Measurements from ENCODE around the gene TJP3.

- TF ChIP-seq, protein P1, sequence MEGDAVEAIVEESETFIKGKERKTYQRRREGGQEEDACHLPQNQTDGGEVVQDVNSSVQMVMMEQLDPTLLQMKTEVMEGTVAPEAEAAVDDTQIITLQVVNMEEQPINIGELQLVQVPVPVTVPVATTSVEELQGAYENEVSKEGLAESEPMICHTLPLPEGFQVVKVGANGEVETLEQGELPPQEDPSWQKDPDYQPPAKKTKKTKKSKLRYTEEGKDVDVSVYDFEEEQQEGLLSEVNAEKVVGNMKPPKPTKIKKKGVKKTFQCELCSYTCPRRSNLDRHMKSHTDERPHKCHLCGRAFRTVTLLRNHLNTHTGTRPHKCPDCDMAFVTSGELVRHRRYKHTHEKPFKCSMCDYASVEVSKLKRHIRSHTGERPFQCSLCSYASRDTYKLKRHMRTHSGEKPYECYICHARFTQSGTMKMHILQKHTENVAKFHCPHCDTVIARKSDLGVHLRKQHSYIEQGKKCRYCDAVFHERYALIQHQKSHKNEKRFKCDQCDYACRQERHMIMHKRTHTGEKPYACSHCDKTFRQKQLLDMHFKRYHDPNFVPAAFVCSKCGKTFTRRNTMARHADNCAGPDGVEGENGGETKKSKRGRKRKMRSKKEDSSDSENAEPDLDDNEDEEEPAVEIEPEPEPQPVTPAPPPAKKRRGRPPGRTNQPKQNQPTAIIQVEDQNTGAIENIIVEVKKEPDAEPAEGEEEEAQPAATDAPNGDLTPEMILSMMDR (IDR thresholded peaks at IDR 0.05; ENCODE audit: poor library complexity), result no peak
- no peak for TF ChIP-seq EZH2 (IDR thresholded peaks at IDR 0.05; ENCODE audit: borderline replicate concordance)
These were observed 9.7 kb upstream of the TJP3 start for GRCh38 chr19:3698386-3698950.

Data from hepatocyte (in vitro differentiated cells).